Fibroblast of pulmonary artery (primary cell): ENCODE measurements around the gene TBL1X.
A peak's percentile ranks its signal among the peaks of the same experiment; 100 is the strongest.

ENCODE experiments used
- DNase-seq: peaks from one replicate; pipeline ENCODE4 v3.0.0-alpha.2; 2010; ENCODE audit warnings: low read depth
- H3K4me3 ChIP-seq: replicated peaks from 2 replicates; pipeline ENCODE4 v1.5.1; 2011; ENCODE audit warnings: low read depth, mild to moderate bottlenecking, control low read depth, low read length, moderate library complexity
- CTCF ChIP-seq: IDR thresholded peaks from 2 replicates; pipeline ENCODE4 v1.5.1; 2011; ENCODE audit warnings: mild to moderate bottlenecking, control low read depth, low read length, inconsistent platforms; ENCODE audit errors: missing control alignments

Gene TBL1X

DNA sequence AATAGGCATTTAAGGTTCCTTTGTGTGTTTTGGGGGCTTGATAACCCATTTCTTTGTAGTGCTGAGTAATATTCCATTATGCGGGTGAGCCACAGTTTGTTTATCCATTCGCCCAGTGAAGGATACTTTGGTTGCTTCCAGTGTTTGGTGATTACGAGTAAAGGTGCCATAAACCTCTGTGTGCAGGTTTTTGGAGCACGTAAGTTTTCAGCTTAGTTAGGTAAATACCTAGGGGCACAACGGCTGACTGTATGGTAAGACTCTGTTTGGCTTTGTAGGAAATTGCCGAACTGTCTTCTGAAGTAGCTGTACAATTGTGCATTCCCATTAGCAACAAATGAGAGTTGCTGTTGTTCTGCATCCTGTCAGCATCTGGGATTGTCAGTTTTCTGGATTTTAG, 3.8 kb upstream of the TBL1X start:
- no peak overlapping the region for H3K4me3 ChIP-seq
- DNase-seq = no peak
- TF ChIP-seq CTCF = no peak

DNA sequence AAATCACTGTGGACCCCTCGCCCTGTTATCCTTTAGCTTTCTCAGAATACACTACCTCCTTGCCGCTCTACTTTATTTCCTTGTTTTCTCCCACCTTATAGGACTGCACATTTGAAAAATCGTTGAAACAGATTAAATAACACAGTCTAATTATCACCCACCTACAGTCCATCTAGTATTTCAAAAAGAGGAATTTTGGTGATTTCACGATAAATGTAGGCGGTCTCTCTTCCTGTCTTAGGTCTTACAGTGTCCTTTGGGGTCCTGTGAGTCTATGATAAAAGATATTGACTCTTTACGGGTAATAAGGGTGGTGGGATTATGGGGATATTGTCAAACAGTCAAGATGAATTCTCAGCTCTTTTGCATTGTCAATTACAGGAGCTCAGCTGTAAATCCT, 2.4 kb upstream of the TBL1X start:
- no peak overlapping the region for H3K4me3 ChIP-seq
- TF ChIP-seq CTCF = no peak
- no peak for DNase-seq

DNA sequence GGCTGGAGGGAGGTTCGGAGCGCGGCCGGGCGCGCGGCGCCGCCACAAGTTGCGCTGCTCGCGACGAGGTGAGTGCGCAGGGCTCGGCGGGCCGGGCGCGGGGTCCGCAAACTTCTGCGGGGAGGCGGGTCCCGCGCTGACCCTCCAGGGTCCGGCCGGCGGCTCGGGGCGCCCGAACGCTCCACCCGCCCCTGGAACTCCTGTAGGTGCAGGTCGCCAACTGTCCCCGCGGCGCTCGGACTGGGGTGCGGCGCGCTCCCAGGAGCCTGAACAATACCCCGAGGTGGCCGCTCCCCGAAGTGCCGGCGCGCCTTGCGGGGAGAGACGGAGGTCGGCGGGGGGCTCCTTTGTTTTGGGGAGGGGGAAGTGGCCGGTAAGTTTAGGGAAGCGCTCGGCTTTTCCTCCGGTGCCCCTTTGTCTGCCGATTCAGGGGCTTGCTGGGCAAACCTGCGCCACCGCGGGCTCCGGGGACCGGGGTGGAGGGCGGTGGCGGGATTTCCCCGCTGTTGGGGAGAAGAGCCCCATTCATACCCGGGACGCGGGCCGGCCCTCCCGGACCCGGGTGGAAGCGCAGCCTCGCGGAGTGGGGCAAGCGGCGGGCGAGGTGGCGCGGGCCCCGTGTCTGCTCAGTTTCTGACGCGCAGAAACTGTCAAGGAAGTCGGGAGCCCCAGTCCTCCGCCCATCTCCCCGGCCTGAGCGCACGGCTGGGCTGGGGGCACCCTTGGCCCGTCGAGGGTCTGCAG, 694 bp downstream of the TBL1X start:
- no peak for TF ChIP-seq CTCF
- H3K4me3 ChIP-seq = peak overlapping the region; percentile 62
- DNase-seq = no peak

DNA sequence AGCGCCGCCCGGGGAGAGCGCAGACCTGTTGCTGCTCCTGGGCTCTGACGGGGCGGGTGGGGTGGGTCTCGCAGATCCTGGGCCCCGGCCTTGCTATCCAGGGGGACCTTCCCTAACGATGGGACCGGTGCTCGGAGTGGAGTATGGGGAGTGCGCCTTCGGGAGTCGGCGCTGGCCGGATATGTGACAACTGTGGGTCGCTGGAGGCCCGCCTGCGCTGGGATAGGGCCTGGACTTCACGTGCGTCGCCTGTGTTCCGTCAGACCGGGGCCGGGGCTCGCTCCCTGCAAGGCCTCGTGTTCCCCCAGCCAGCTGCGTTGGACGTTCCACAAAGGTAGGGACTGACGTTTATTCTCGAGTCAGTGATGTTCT, 1.3 kb downstream of the TBL1X start:
- peak overlapping the region; percentile 62 for H3K4me3 ChIP-seq
- no peak for TF ChIP-seq CTCF
- DNase-seq = no peak

DNA sequence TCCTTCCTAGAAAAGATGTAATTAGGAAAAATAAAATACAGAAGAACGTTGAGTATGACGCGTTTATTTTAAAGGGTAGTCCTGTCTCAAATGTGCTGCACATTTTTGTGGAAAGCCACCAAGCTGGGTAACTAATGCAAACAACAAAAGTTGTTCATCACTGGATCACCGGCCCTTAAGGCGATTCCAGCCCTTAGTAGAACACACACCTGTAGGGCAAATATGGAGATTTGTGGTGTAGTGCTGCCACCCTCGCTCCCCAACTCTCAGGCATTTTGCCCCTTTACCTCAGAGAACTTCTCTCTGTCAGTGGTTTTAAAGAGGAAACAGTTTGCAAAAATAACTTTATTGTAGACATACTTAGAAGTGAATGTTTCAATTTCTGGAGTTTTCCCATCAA, 1.9 kb downstream of the TBL1X start:
- no peak for DNase-seq
- no peak for TF ChIP-seq CTCF
- peak overlapping the region; percentile 62 for H3K4me3 ChIP-seq

DNA sequence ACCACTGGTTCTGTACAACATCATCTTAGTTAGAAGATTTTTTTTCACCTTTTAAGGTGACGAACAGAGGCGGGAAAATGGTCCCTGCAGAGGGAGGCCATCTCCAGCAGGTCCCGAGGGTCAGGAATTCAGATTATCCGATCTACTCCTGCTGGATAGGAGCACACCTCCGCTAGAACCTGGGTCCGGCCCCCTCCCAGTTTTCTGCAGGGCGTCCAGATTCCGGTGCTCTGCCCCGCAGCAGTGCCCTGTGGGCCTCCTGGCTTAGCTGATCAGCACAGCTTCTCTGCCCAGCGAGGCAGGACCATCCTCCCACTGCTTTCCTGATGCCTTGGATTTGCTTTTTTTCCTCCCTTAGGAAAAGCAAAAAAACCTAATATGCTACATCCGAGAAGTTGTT, 2.3 kb downstream of the TBL1X start:
- DNase-seq = no peak
- TF ChIP-seq CTCF = no peak
- H3K4me3 ChIP-seq = no peak overlapping the region

- H3K4me3 ChIP-seq = no peak overlapping the region
- TF ChIP-seq CTCF = no peak
- DNase-seq = no peak
These were observed 2.9 kb downstream of the TBL1X start for GRCh38 chrX:9467751-9468150.
